Panc1 (cell line): Measurements from ENCODE around the gene RPS6KB2. TPM values are rescaled to one million over a fixed set of nuclear protein-coding genes. Genes with fewer than 3 reads are reported as not detected.

Experiments
- ATAC-seq: fragments of 200-7000 bp; cut with Tn5 transposase; 2 replicates; pipeline ENCODE4 v1.9.1; 2020; ENCODE audit warnings: mild to moderate bottlenecking, moderate library complexity
- BruUV-seq: library from RNA; stranded (reverse); fragments of 400-500 nt; replicated peaks from 2 replicates; lab custom pipeline; 2021; lab: Mats Ljungman, UMichigan
- CTCF ChIA-PET: fragments of 300-600 bp; sonication (Branson Sonifier 250); formaldehyde crosslinking; loops from one replicate; lab custom pipeline; 2022; ENCODE audit warnings: antibody characterized with exemption; lab: Charles Lee
- POLR2A ChIA-PET: fragments of 300-600 bp; sonication (Branson Sonifier 250); formaldehyde crosslinking; loops from one replicate; lab custom pipeline; 2022; ENCODE audit warnings: antibody characterized with exemption; lab: Charles Lee
- DNase-seq: peaks from one replicate; pipeline ENCODE4 v3.0.0-alpha.2; 2010; ENCODE audit warnings: low read depth, low spot score
- H3K27ac ChIP-seq: 2 replicates; pipeline ENCODE4 v1.5.1; 2011; ENCODE audit warnings: mild to moderate bottlenecking, low read length, inconsistent platforms
- H3K27me3 ChIP-seq: fragments of 200-500 bp; sonication (Bioruptor generic); 2 replicates; pipeline ENCODE4 v1.6.0; 2014; ENCODE audit warnings: low read length, inconsistent platforms; ENCODE audit not compliant: control insufficient read depth, insufficient read depth
- H3K36me3 ChIP-seq: fragments of 200-500 bp; sonication (Bioruptor generic); 2 replicates; pipeline ENCODE4 v1.5.1; 2014; ENCODE audit warnings: inconsistent platforms, mild to moderate bottlenecking, low read length, moderate library complexity; ENCODE audit not compliant: control insufficient read depth, insufficient read depth
- H3K4me1 ChIP-seq: 2 replicates; pipeline ENCODE4 v1.5.1; 2011; ENCODE audit warnings: inconsistent platforms, mild to moderate bottlenecking, low read length, moderate library complexity; ENCODE audit not compliant: control insufficient read depth, insufficient read depth
- H3K4me3 ChIP-seq, 2 experiments: 2 replicates each; pipeline ENCODE4 v1.5.1; 2011 to 2012; ENCODE audit warnings: low read depth in 2 of 2, low read length in 2 of 2, mild to moderate bottlenecking in 2 of 2, inconsistent platforms in 1 of 2, moderate library complexity in 1 of 2
- H3K9me3 ChIP-seq: fragments of 200-500 bp; sonication (Bioruptor generic); 2 replicates; pipeline ENCODE4 v1.5.1; 2014; ENCODE audit warnings: low read depth, mild to moderate bottlenecking, inconsistent platforms, low read length, moderate library complexity; ENCODE audit not compliant: control insufficient read depth, insufficient read depth
- POLR2AphosphoS5 ChIP-seq: IDR thresholded peaks from 2 replicates; pipeline ENCODE4 v1.6.1; 2012; ENCODE audit warnings: mild to moderate bottlenecking, low read depth, low read length, moderate library complexity
- REST ChIP-seq, 2 experiments: IDR thresholded peaks; 2 replicates each; pipeline ENCODE4 v1.6.1; 2011 to 2012; ENCODE audit warnings: low read depth in 2 of 2, control low read depth in 1 of 2, low read length in 1 of 2, mild to moderate bottlenecking in 1 of 2, moderate library complexity in 1 of 2; ENCODE audit not compliant: insufficient read depth in 1 of 2
- SIN3A ChIP-seq: IDR thresholded peaks from 2 replicates; pipeline ENCODE4 v1.6.1; 2012; ENCODE audit warnings: low read depth, mild to moderate bottlenecking, low read length, moderate library complexity, borderline replicate concordance; ENCODE audit not compliant: insufficient read depth
- TCF7L2 ChIP-seq: IDR thresholded peaks from 2 replicates; pipeline ENCODE4 v1.6.1; 2011; ENCODE audit warnings: mild to moderate bottlenecking, low read depth, low read length, inconsistent platforms
- in situ Hi-C: cut with HindIII; loops from 2 replicates; pipeline ENCODE4 v1.10.0; 2016; ENCODE audit warnings: low sequenced_read_pairs, low pct_unique_long_range_greater_than_20kb
- intact Hi-C: fragments of 100-400 bp; cut with micrococcal nuclease; formaldehyde crosslinking; loops from one replicate; pipeline ENCODE4 v1.10.0; 2022; ENCODE audit not compliant: unreplicated experiment
- total RNA-seq: library from RNA; stranded (reverse); gene quantifications from one replicate; pipeline ENCODE4 v1.2.1, GENCODE V29; 2021; ENCODE audit not compliant: unreplicated experiment
- TF ChIP-seq, protein P1 (sequence below): fragments of 450-650 bp; IDR thresholded peaks from 2 replicates; pipeline ENCODE4 v1.5.1; 2017; ENCODE audit warnings: mild to moderate bottlenecking

Gene RPS6KB2
- total RNA-seq, 1 experiment from 2014 or later = 68.5 TPM

- no TSS peak for BruUV-seq
- in situ Hi-C loops (no loop called here), intact Hi-C loops (no loop called here)
- ChIA-PET CTCF (no interaction called here), POLR2A (no interaction called here)
- Histone ChIP-seq H3K4me3 (no peak overlapping the region), H3K27ac (no peak overlapping the region), H3K9me3 (no peaks in the 10 kb centered on the region), H3K27me3 (no peaks in the 10 kb centered on the region), H3K36me3 (no peaks in the 10 kb centered on the region; the same call in 1 of the 2 replicates), H3K4me1 (peaks cover 16% of the 10 kb centered on the region)
- TF ChIP-seq REST (IDR thresholded peaks at IDR 0.05; ENCODE audit: insufficient read depth in 1 of 2, low read depth in 2 of 2, low read length in 1 of 2) (no peak), POLR2AphosphoS5 (no peak), SIN3A (no peak), TCF7L2 (no peak)
- TF ChIP-seq, protein P1, sequence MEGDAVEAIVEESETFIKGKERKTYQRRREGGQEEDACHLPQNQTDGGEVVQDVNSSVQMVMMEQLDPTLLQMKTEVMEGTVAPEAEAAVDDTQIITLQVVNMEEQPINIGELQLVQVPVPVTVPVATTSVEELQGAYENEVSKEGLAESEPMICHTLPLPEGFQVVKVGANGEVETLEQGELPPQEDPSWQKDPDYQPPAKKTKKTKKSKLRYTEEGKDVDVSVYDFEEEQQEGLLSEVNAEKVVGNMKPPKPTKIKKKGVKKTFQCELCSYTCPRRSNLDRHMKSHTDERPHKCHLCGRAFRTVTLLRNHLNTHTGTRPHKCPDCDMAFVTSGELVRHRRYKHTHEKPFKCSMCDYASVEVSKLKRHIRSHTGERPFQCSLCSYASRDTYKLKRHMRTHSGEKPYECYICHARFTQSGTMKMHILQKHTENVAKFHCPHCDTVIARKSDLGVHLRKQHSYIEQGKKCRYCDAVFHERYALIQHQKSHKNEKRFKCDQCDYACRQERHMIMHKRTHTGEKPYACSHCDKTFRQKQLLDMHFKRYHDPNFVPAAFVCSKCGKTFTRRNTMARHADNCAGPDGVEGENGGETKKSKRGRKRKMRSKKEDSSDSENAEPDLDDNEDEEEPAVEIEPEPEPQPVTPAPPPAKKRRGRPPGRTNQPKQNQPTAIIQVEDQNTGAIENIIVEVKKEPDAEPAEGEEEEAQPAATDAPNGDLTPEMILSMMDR = no peak
- ATAC-seq (no peak), DNase-seq (no peak)
These were observed 23.6 kb upstream of the RPS6KB2 start for GRCh38 chr11:67404515-67405195.

- in situ Hi-C loops = no loop called here
- no peaks in the 10 kb centered on the region for H3K27me3 ChIP-seq
- no peaks in the 10 kb centered on the region; the same call in 1 of the 2 replicates for H3K36me3 ChIP-seq
- ATAC-seq (no peak), DNase-seq (no peak)
- no TSS peak for BruUV-seq
- H3K27ac ChIP-seq = no peak overlapping the region
- POLR2A ChIA-PET = no interaction called here
- H3K4me1 ChIP-seq = peaks cover 13% of the 10 kb centered on the region
- TF ChIP-seq SIN3A (no peak), TCF7L2 (no peak), REST (IDR thresholded peaks at IDR 0.05; ENCODE audit: insufficient read depth in 1 of 2, low read depth in 2 of 2, low read length in 1 of 2) (no peak)
- no peaks in the 10 kb centered on the region for H3K9me3 ChIP-seq
- H3K4me3 ChIP-seq = no peak overlapping the region
- intact Hi-C loops = no loop called here
- CTCF ChIA-PET = interaction anchor here (0.5 kb wide), 1 partner anchor 236 kb away, joined by 5 read pairs; no protein-coding TSS in a partner anchor
These were observed 23.1 kb upstream of the RPS6KB2 start for GRCh38 chr11:67405196-67405567.
